SU-DHL-6 (cell line): ENCODE data around the gene ANKRD65.
"Not testable (repeated sequence)": the region's sequence is repeated elsewhere in the genome, so short reads cannot be mapped to it uniquely, and the experiment has no call there.

Experiments
- H2AFZ ChIP-seq: fragments of 200-600 bp; sonication (generic); 2 replicates; pipeline ENCODE4 v1.6.1; 2014; ENCODE audit warnings: low read depth, mild to moderate bottlenecking, moderate library complexity, mixed read lengths, antibody characterized with exemption, low read length; ENCODE audit not compliant: severe bottlenecking
- H3F3A ChIP-seq: fragments of 200-600 bp; shearing (Covaris generic); 2 replicates; pipeline ENCODE4 v1.6.0; 2016; ENCODE audit warnings: antibody characterized with exemption, mild to moderate bottlenecking; ENCODE audit not compliant: insufficient read depth
- H3K27ac ChIP-seq: fragments of 200-600 bp; sonication (generic); 2 replicates; pipeline ENCODE4 v1.5.1; 2016; ENCODE audit warnings: low read depth, mild to moderate bottlenecking, low read length, moderate library complexity, mixed read lengths
- H3K27me3 ChIP-seq: fragments of 200-600 bp; sonication (generic), shearing (Covaris generic); 2 replicates; pipeline ENCODE4 v1.6.0; 2014; ENCODE audit warnings: mild to moderate bottlenecking, low read length
- H3K36me3 ChIP-seq: fragments of 200-600 bp; sonication (generic); 2 replicates; pipeline ENCODE4 v1.6.1; 2014; ENCODE audit warnings: mild to moderate bottlenecking, low read length, mixed read lengths
- H3K4me2 ChIP-seq: fragments of 300-600, 200-600 bp; shearing (Covaris generic), sonication (generic); 2 replicates; pipeline ENCODE4 v1.6.0; 2014; ENCODE audit warnings: low read length, low read depth, mild to moderate bottlenecking; ENCODE audit not compliant: poor library complexity, severe bottlenecking
- H3K4me3 ChIP-seq: fragments of 200-600 bp; sonication (generic); 2 replicates; pipeline ENCODE4 v1.5.1; 2014; ENCODE audit warnings: antibody characterized with exemption, low read length, mild to moderate bottlenecking, mixed read lengths; ENCODE audit not compliant: insufficient read depth, poor library complexity, severe bottlenecking
- H3K79me2 ChIP-seq: fragments of 200-600 bp; sonication (generic); 2 replicates; pipeline ENCODE4 v1.6.1; 2014; ENCODE audit warnings: mild to moderate bottlenecking, low read length, moderate library complexity; ENCODE audit not compliant: insufficient read depth
- H3K9ac ChIP-seq: fragments of 200-600 bp; sonication (generic); 2 replicates; pipeline ENCODE4 v1.7.0; 2014; ENCODE audit warnings: mild to moderate bottlenecking, low read length
- H3K9me2 ChIP-seq: fragments of 200-600 bp; sonication (generic); replicated peaks from 2 replicates; pipeline ENCODE4 v1.6.1; 2014; ENCODE audit warnings: low read length; ENCODE audit not compliant: insufficient read depth
- H3K9me3 ChIP-seq: fragments of 200-600 bp; sonication (generic); 2 replicates; pipeline ENCODE4 v1.6.1; 2014; ENCODE audit warnings: low read length, mixed read lengths; ENCODE audit not compliant: insufficient read depth
- H4K20me1 ChIP-seq: fragments of 200-600 bp; sonication (generic); 2 replicates; pipeline ENCODE4 v1.6.1; 2014; ENCODE audit warnings: low read depth, mild to moderate bottlenecking, antibody characterized with exemption, low read length, moderate library complexity, mixed read lengths
- CTCF ChIP-seq: fragments of 200-600 bp; sonication (generic); IDR thresholded peaks from one replicate; pipeline ENCODE4 v1.5.1; 2017; ENCODE audit warnings: antibody characterized with exemption, mild to moderate bottlenecking, low read length, moderate library complexity; ENCODE audit not compliant: insufficient read depth, poor library complexity, severe bottlenecking
- EZH2phosphoT487 ChIP-seq: fragments of 200-600 bp; sonication (generic), shearing (Covaris generic); conservative IDR thresholded peaks from 2 replicates; pipeline ENCODE4 v1.6.1; 2018; ENCODE audit warnings: mild to moderate bottlenecking, antibody characterized with exemption, low read length, moderate library complexity, mixed read lengths

ANKRD65 gene

DNA sequence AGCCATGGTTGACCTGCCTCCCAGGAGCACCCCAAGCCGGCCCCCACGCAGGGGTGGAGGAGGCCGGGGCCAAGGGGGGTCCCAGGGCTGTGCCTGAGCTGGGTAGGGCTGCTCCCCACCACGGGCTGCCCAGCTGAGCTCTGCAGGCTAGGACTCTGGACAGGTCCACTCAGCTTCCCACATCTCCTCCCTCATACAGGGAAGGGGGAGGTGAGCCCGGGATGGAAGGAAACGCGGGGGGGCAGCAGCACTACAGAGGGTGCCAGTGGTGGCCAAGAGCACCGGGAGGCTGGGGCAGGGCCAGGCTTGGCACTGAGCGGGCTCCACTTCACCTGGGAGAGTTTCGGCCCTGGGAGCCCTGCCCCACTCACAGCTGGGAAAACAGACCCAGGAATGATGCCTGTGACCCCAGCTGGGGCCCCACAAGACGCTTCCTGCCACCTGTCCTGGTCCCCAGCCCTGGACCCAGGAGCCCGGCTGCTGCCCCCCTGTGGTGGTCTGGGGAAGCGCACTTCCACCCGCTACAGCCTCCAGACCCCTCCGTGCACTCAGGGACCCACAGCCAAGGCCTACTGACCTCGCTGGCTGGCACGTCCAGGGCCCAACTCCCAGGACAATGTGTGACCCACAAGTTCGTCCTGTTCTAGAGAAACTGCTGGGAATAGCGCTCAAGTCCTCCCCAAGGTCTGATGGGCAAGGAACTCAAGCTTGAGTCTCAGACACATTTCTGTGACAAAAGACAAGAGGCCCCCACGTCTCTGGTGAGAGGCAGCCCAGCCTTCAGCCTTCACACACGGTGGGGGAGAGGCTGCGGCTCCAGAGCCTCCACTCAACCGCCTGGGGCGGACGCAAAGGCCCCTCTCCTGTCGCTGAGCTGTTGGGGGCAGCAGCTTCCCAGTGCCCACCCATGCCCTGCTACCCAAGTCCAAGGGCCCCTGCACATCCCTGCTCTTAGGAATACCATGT, 49.0 kb downstream of the ANKRD65 start:
- Histone ChIP-seq H3K27me3 (no peaks in the 10 kb centered on the region), H3K9me2 (no peaks in the 10 kb centered on the region), H3K9me3 (peaks cover 4% of the 10 kb centered on the region; the same call in 1 of the 2 replicates), H3K9ac (no peak overlapping the region), H3K4me3 (no peak overlapping the region), H2AFZ (no peak overlapping the region), H3F3A (peaks cover 14% of the 10 kb centered on the region), H3K79me2 (peaks cover 18% of the 10 kb centered on the region), H3K27ac (no peak overlapping the region), H3K4me2 (peak overlapping the region; percentile 21), H3K36me3 (no peaks in the 10 kb centered on the region), H4K20me1 (no peaks in the 10 kb centered on the region)
- TF ChIP-seq EZH2phosphoT487 (no peak), CTCF (peak; percentile 96)

DNA sequence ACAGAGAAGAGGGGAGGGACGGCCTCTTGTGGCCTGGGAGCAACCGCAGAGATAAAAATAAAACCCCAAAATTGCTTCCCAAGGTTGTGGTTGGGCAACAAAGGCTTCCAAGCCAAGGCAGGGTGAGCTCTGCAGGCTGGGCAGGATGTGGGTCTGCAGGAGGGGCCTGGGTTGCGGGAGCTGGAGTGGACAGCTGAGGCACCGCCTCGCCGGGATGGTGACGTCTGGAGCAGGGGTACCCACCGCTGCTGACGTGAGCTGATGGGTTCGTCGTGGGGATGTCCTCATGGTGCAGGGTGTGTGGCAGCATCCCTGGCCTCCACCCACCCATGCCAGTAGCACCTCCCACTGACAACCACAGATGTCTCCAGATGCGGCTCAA, 49.7 kb downstream of the ANKRD65 start:
- Histone ChIP-seq H3K79me2 (peaks cover 18% of the 10 kb centered on the region), H3K4me2 (no peak overlapping the region), H3K9ac (no peak overlapping the region), H3K36me3 (no peaks in the 10 kb centered on the region), H4K20me1 (no peaks in the 10 kb centered on the region), H3K4me3 (no peak overlapping the region), H3K9me3 (peaks cover 11% of the 10 kb centered on the region; the same call in 1 of the 2 replicates), H3K9me2 (no peaks in the 10 kb centered on the region), H3F3A (peaks cover 7% of the 10 kb centered on the region), H3K27me3 (no peaks in the 10 kb centered on the region), H2AFZ (no peak overlapping the region), H3K27ac (no peak overlapping the region)
- TF ChIP-seq CTCF, result no peak
- TF ChIP-seq EZH2phosphoT487, result no peak

GRCh38 chr1:1370771-1371300, 50.2 kb downstream of the ANKRD65 start:
- Histone ChIP-seq H3K4me2 (no peak overlapping the region), H3K9ac (no peak overlapping the region), H3K9me3 (peaks cover 15% of the 10 kb centered on the region; the same call in 1 of the 2 replicates), H3K36me3 (no peaks in the 10 kb centered on the region), H3K79me2 (peaks cover 18% of the 10 kb centered on the region), H3K27me3 (no peaks in the 10 kb centered on the region), H3K4me3 (no peak overlapping the region), H3K27ac (no peak overlapping the region), H3F3A (peaks cover 2% of the 10 kb centered on the region; the same call in 1 of the 2 replicates), H4K20me1 (no peaks in the 10 kb centered on the region), H3K9me2 (no peaks in the 10 kb centered on the region), H2AFZ (no peak overlapping the region)
- TF ChIP-seq CTCF (no peak), EZH2phosphoT487 (no peak)

GRCh38 chr1:1370094-1370493, 51.0 kb downstream of the ANKRD65 start:
- H3K9me2 ChIP-seq, H4K20me1 ChIP-seq, H3K27ac ChIP-seq, H3K27me3 ChIP-seq, H2AFZ ChIP-seq, H3K4me2 ChIP-seq, H3F3A ChIP-seq, H3K9ac ChIP-seq, H3K4me3 ChIP-seq, H3K36me3 ChIP-seq: not testable (repeated sequence)
- Histone ChIP-seq H3K79me2 (peaks cover 18% of the 10 kb centered on the region), H3K9me3 (peaks cover 16% of the 10 kb centered on the region; the same call in 1 of the 2 replicates)
